ENCODE data around the gene TEAD2.

GRCh38 chr19:49315111-49315510, 47.1 kb downstream of the TEAD2 start:
- TF ChIP-seq CTCF (IDR thresholded peaks at IDR 0.05) (no peak), POLR2A (IDR thresholded peaks at IDR 0.05) (no peak)
